Liver (tissue), 3 donors: Measurements from ENCODE around the gene NXPH1.

Source experiments
- JUND ChIP-seq, 2 donors: IDR thresholded peaks; 2 replicates each; pipeline ENCODE4 v1.6.1; 2016; ENCODE audit warnings: antibody characterized with exemption in 2 of 2
- TAF1 ChIP-seq: conservative IDR thresholded peaks from 2 replicates; pipeline ENCODE4 v1.6.1; 2016; ENCODE audit warnings: antibody characterized with exemption, mild to moderate bottlenecking
- TF ChIP-seq, protein P1 (sequence below): fragments of 150-350 bp; IDR thresholded peaks from 2 replicates; pipeline ENCODE4 v1.5.1; 2017; ENCODE audit warnings: improper control_type of control experiment, low read depth, low read length; ENCODE audit not compliant: missing input control
- TF ChIP-seq, protein P2 (sequence below): IDR thresholded peaks from 2 replicates; pipeline ENCODE4 v1.6.1; 2016; ENCODE audit warnings: antibody characterized with exemption
- donor health status: healthy.
- donor health status: healthy.

DNA sequence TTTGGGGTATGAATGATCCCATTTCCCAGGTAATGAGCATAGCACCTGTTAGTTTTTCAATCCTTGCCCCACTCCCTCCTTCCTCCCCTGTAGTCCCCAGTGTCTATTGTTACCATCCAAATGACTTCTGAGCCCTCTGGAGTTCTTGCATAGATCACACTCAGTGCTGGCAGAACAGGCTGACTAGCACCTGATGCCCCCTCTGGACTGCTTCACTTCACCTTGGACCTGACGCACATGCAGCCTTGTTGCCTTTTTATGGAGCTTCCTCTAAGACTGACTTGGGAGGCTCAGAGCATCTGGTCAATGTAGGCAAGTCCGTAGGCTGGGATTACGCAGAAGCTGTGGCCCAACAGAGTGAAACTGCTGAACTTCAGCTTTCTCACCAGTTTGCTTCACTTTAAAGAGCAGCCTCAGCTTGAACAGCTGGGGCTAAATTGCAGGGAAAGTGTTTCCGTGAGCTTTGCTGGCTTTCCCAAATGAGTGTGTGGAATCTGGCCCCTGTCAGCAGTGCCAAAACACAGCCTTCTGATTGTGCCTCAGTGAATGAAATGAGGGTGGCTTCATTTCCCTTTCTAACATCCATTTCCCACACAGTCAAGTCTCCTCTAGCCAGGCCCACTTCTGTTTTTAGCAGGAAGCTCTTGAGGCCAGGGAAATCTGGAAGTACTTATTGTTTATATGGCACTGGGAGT lies 48.5 kb downstream of the NXPH1 start:
- TF ChIP-seq, protein P1, sequence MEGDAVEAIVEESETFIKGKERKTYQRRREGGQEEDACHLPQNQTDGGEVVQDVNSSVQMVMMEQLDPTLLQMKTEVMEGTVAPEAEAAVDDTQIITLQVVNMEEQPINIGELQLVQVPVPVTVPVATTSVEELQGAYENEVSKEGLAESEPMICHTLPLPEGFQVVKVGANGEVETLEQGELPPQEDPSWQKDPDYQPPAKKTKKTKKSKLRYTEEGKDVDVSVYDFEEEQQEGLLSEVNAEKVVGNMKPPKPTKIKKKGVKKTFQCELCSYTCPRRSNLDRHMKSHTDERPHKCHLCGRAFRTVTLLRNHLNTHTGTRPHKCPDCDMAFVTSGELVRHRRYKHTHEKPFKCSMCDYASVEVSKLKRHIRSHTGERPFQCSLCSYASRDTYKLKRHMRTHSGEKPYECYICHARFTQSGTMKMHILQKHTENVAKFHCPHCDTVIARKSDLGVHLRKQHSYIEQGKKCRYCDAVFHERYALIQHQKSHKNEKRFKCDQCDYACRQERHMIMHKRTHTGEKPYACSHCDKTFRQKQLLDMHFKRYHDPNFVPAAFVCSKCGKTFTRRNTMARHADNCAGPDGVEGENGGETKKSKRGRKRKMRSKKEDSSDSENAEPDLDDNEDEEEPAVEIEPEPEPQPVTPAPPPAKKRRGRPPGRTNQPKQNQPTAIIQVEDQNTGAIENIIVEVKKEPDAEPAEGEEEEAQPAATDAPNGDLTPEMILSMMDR = no peak
- no peak for TF ChIP-seq JUND (IDR thresholded peaks at IDR 0.05)
- TF ChIP-seq, protein P2, sequence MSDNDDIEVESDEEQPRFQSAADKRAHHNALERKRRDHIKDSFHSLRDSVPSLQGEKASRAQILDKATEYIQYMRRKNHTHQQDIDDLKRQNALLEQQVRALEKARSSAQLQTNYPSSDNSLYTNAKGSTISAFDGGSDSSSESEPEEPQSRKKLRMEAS = no peak
- TF ChIP-seq TAF1 = no peak
